Raji (cell line): Measurements from ENCODE around the gene TBC1D16.

Experiments
- POLR2A ChIP-seq: IDR thresholded peaks from 2 replicates; pipeline ENCODE4 v1.6.1; 2011; ENCODE audit warnings: low read depth, low read length, control low read depth; ENCODE audit not compliant: insufficient read depth

The TBC1D16 gene

DNA sequence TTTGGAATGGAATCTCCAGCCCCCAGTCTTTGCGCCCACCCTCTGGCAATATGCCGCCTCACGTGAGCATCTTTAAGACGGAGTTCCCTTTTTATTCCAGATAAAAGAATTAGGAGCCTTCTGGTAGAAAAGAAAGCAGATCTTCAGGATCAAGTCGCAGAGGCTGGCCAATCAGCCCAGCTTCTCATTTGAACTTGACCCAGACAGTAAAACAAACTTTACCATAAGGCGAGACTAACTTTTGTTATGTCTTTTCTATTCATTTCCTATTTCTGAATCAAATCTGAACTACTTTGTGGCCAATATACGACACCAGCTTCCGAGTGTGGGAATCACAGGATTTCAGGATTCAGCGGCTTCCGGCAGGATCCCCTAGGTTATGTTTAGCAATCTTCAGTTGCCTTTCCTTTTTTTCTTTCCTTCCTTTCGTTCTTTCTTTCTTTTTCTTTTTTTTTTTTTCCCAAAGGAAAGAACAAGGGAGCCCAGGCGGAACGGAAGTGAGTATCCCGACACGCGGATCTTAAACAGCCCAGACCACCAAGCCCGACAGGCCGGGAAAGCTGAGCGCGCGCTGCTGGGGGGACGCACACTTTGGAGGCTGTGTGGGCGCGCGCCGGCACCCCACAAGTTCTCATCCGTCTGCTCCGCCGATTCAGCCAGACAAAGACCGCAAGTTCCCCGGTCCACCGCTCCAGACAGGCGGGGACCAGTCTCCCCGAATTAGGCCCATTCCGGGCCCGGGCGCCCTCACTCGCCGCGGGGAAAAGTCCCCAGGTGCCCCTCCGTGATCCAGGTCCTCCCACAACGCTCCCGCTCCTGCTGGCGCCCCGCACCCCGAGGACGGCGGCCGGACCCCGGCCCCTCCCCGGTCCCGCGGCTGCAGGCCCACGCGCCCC is 633 bp downstream of the TBC1D16 start:
- TF ChIP-seq POLR2A = no peak

DNA sequence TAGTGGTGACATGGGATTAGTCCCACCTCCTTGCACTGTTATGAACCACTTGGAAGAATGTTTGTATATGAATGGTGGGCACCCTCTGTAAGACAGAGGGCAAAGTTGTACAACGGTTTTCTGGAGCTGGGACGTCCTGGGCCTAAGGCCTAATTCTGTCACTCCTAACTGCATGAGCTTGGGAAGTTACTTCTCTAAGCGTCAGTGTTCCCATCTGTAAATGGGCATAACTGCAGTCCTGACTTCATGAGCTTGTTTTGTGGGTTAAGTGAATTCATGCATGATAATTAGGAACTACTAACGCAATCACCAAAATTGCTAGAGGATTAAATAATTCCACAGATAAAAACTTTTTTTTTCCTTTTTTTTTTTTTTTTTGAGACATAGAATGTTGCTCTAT is 1.8 kb downstream of the TBC1D16 start:
- no peak for TF ChIP-seq POLR2A

- no peak for TF ChIP-seq POLR2A
Observed at GRCh38 chr17:80032614-80033171, 3.0 kb downstream of the TBC1D16 start.

DNA sequence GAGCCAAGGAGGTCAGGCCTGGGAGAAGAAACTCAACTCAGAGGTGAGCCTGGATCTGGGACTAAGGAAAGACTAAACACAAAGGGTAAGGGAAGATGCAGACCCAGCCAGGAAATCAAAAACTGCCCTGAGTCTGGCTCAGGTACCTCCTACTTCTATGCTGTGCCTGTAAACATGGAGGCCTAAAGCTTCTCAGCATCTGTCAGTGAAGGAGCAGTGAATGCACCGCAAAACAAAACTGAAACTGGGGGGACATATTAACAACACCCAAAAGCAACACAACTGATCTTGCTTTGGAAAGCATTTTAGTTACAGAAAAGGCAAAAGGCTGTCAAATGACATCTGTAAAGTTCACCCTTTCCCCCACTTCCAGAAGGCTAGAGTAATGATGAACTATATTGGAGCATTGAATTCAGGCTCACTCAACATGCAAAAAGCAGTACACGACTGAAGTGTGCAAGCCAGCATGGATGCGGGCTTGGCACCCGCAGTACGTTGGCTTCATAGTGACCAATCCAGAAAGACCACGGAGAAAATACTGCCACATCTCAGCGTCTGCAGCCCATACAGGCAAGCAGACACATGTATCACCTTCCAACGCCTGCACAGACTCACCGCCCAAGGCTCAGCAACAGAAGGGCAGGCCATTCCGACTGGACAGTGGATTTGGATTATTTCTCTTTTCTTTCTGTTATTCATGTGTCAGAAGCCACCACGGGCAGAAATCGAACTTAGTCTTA is 3.8 kb downstream of the TBC1D16 start:
- TF ChIP-seq POLR2A = no peak

DNA sequence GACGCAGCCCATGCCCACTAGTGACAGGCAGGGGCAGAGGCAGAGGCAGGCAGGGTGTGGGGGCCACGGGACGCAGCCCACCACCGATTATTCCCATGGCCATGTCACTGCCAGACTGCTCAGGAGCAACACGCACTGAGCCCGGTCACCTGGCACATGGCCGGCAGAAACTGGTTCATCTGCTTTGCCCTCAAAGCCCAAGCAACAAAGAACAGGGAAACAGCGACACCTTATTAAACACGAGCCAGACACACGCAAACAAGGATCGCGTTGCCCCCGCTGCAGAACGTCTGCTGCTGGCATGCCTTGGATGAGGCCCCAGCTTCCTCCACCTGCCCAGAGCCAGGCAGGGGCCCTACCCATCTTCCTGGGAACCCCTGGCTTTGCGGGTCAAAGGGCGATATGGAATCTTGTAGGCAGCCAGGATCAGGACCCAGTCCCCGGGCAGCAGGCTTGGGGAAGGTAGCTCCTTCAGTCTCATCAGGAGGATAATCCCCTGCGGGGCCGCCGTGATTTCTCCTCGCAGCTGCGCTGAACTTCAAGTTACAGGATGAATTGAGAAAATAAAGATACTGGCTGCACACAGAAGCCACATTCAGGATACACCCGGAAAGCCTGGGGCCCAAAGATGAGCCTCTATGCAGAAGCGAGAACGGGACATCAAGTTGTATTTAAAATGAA is 4.8 kb downstream of the TBC1D16 start:
- TF ChIP-seq POLR2A = no peak

DNA sequence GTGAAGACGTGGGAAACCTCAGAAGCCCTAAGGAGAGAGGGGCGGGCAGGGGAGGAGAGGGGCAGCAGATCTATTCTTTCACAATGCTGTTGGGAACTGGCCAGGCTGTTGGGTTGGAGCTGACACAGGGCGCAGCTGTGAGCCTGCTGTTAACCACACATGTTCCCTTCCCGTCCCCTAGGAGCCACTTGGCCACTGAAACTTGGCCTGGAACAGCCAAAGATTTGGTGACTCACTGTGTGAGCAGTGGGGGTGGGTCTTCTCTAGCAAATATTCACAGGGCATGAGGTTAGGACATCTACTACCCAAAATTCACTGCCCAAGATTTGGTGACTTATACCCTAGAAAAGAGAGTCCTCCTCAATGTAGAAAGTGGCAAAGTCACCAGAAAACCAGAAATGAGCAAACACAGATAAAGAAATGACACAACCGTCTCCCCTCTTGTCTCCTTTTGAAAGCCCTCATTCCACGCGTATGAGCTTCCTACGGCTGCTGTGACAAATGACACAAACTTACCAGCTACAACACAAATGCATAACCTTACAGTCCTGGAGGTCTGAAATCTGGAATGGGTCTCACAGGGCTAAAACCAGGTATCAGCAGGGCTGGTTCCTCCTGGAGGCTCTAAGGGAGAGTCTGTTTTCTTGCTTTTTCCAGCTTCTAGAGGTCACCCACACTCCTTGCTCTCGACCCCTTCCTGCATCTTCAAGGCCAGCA is 6.3 kb downstream of the TBC1D16 start:
- no peak for TF ChIP-seq POLR2A

- no peak for TF ChIP-seq POLR2A
Observed at GRCh38 chr17:80028030-80028429, 7.6 kb downstream of the TBC1D16 start.

- TF ChIP-seq POLR2A = no peak
Observed at GRCh38 chr17:80027043-80027435, 8.6 kb downstream of the TBC1D16 start.

GRCh38 chr17:80026359-80027042 is 9.2 kb downstream of the TBC1D16 start:
- TF ChIP-seq POLR2A = no peak

DNA sequence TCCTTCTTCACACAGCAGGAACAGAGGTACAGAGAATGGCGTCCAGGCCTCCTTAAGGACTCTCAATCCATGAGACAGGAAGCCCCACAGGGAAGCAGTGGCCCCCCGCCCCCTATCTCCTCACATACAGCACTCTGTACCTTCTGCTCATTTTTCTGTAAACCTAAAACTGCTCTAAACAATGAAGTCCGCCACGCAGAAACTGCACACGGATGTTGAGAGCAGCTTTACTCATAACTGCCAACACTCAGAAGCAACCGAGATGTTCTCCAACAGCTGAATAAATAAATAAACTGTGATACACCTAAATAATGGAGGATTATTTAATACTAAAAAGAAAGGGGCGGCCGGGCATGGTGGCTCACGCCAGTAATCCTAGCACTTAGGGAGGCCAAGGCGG is 9.9 kb downstream of the TBC1D16 start:
- TF ChIP-seq POLR2A = no peak

DNA sequence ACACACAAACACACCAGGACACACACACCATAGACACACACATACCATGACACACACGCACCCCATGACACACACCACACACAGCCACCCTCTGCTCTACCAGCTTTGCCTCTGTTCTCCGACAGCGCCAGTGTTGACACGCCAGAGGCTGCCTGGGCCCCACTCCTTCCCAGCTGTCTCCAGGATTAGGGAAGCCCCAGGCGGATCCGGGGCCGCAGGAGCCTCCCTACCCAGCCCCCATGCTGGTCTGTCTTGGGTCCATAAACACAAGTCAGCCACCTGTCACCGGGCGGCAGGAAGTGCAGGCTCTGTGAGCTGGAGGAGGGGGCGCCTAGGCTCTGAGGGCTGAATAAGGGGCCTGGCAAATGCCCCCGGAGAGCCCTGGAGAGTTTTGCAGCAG is 10.5 kb downstream of the TBC1D16 start:
- TF ChIP-seq POLR2A = no peak

- no peak for TF ChIP-seq POLR2A
Observed at GRCh38 chr17:80024206-80024972, 11.3 kb downstream of the TBC1D16 start.

DNA sequence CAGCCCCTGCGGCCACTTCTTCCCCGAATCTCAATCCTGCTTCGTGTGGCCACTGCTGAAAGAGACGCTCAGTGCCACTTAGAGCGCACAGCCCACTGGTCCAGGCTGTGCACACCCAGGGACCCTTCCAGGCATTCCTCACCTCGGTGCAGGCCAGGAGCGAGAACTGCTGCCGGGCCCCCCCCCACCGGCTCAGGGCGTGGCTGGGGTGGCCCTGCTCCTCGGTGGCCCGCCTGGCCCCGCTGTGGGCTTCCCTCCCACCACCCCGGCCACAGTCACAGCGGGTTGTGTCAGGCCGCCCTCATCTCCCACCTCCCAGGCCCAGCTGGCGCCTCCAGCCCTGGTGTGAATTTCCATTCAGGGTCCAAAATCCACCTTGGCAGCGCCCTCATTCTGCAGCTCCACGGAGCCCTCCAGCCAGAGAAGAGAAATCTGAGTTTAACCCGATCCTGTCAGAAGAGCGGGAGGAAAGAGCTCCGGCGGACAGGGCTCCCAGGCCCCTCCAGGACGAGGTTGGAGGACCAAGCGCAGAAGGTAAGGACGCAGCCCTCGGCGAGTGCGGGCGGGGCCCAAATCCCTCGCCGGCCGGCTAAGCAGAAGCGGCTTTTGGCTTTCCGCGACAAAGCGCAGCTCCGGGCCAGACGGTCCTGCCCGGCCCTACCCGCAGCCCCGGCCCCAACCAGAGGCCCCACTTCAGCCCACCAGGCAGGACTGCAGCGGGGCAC is 12.0 kb downstream of the TBC1D16 start:
- TF ChIP-seq POLR2A = no peak
